Right atrium auricular region (tissue), 2 donors: ENCODE data around the gene LEPROT. TPM values are rescaled to one million over a fixed set of nuclear protein-coding genes. Genes with fewer than 3 reads are reported as not detected.
"Not testable (repeated sequence)": the region's sequence is repeated elsewhere in the genome, so short reads cannot be mapped to it uniquely, and the experiment has no call there.

Experiments used
- DNase-seq: peaks from one replicate; pipeline ENCODE4 v3.0.0-alpha.2; 2019; ENCODE audit warnings: low spot score
- H3K27ac ChIP-seq, 2 donors: fragments of 200-600 bp; sonication (generic); 1 replicate in 1 of 2; 2 replicates in 1 of 2; pipeline ENCODE4 v1.5.1; 2016 to 2019
- H3K27me3 ChIP-seq, 2 donors: fragments of 200-600 bp; sonication (generic); one replicate each; pipeline versions ENCODE4 v1.5.1 to v1.6.0; 2017 to 2019
- H3K36me3 ChIP-seq: fragments of 200-600 bp; sonication (generic); one replicate; pipeline ENCODE4 v1.5.1; 2016
- H3K4me1 ChIP-seq, 2 donors: fragments of 200-600 bp; sonication (generic); one replicate each; pipeline versions ENCODE4 v1.5.1 to v1.6.0; 2017 to 2019
- H3K4me3 ChIP-seq, 2 donors: fragments of 200-600 bp; sonication (generic); 1 replicate in 1 of 2; 2 replicates in 1 of 2; pipeline ENCODE4 v1.5.1; 2017 to 2019; ENCODE audit warnings: mild to moderate bottlenecking in 1 of 2, moderate library complexity in 1 of 2
- H3K9me3 ChIP-seq, 2 donors: fragments of 200-600 bp; sonication (generic); one replicate each; pipeline ENCODE4 v1.5.1; 2019
- total RNA-seq, 2 donors: library from RNA; depleted of rRNA; stranded (reverse); fragments of >200 nt; gene quantifications; one replicate each; pipeline ENCODE4 v1.1.0, GENCODE V29; 2016
- TF ChIP-seq, protein P1 (sequence below), 2 donors: fragments of 200-600 bp; sonication (generic); IDR thresholded peaks; one replicate each; pipeline ENCODE4 v1.5.1; 2019; ENCODE audit warnings: antibody characterized with exemption in 2 of 2

Gene LEPROT
- total RNA-seq, 2 donors from 2014 or later = 42.7 to 44.6 TPM

DNA sequence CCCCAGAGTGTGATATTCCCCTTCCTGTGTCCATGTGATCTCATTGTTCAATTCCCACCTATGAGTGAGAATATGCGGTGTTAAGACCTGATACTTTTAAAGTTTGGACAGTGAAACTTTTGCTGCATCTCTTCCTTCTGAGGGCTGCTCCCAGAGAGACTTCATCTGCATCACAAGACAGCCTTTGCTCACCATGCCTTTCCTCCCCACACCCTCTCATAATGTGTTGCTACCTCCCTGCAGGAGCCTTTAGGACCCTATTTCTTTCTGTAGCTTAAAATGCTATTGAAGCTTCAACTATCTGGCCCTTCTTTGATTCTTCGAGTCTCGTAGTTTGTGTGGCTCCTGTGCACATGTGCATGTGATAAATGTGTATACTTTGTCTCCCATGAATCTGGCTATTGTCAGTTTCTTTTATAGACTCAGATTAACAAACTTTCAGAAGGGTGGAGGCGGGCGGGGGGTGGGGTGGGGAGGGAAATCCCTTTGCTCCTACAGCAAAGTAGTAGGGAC lies 23.7 kb downstream of the LEPROT start:
- H3K4me3 ChIP-seq = no peak overlapping the region
- H3K9me3 ChIP-seq = no peaks in the 10 kb centered on the region
- no peaks in the 10 kb centered on the region for H3K27me3 ChIP-seq
- TF ChIP-seq, protein P1, sequence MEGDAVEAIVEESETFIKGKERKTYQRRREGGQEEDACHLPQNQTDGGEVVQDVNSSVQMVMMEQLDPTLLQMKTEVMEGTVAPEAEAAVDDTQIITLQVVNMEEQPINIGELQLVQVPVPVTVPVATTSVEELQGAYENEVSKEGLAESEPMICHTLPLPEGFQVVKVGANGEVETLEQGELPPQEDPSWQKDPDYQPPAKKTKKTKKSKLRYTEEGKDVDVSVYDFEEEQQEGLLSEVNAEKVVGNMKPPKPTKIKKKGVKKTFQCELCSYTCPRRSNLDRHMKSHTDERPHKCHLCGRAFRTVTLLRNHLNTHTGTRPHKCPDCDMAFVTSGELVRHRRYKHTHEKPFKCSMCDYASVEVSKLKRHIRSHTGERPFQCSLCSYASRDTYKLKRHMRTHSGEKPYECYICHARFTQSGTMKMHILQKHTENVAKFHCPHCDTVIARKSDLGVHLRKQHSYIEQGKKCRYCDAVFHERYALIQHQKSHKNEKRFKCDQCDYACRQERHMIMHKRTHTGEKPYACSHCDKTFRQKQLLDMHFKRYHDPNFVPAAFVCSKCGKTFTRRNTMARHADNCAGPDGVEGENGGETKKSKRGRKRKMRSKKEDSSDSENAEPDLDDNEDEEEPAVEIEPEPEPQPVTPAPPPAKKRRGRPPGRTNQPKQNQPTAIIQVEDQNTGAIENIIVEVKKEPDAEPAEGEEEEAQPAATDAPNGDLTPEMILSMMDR (IDR thresholded peaks at IDR 0.05) = no peak
- no peaks in the 10 kb centered on the region for H3K4me1 ChIP-seq
- DNase-seq = no peak
- H3K36me3 ChIP-seq = no peaks in the 10 kb centered on the region
- no peak overlapping the region for H3K27ac ChIP-seq

DNA sequence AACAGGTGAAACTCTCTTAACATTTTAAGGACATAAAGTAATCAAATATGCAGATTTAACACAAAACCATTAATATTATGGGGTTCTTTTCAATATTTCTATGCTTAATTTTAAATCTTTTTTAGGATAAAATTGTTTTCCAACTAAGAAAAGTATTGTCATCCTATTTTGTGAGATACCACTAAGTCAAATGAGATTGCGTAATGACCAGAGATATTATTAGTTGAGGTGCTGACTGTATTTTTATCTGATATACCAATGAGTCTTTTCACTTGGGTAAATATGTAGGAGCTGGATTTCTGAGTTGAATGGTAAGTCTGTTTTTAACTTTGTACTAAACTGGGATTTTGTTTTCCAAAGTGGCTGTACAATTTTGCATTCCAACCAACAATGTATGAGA lies 25.4 kb downstream of the LEPROT start:
- H3K27ac ChIP-seq = no peak overlapping the region
- no peak overlapping the region for H3K4me3 ChIP-seq
- H3K4me1 ChIP-seq = no peaks in the 10 kb centered on the region
- no peaks in the 10 kb centered on the region for H3K27me3 ChIP-seq
- TF ChIP-seq, protein P1 (IDR thresholded peaks at IDR 0.05) = no peak
- H3K36me3 ChIP-seq = no peaks in the 10 kb centered on the region
- DNase-seq = no peak
- H3K9me3 ChIP-seq = no peaks in the 10 kb centered on the region

DNA sequence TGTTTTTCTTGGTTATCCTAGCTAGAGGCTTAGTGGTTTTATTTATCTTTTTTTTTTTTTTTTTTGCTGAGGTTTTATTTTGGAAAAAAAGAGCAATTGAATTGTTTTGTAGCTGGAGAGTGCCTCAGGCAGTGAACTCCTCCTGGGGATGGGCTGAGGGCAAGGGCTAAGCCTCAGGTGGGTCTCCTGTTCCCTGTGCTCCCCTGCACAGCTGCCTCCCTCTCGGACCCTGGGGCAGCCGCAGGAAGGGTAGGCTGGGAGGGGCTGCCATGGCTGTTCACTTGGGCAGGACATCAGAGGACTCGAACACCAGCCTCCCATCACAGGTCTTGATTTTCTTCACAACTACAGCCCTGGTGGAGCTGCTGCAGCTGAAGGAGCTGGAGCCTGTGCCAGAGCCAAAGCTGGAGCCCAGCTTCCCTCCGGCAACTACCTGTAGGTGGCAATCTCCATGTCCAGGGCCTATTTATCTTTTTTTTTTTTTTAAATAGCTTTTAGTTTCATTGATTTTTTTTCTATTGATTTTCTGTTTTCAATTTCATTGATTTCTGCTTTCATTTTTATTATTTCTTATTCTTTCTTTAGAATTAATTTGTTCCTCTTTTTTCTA lies 28.9 kb downstream of the LEPROT start:
- DNase-seq = no peak
- TF ChIP-seq, protein P1 (IDR thresholded peaks at IDR 0.05) = no peak
- no peak overlapping the region for H3K27ac ChIP-seq
- H3K4me3 ChIP-seq = no peak overlapping the region
- no peaks in the 10 kb centered on the region for H3K36me3 ChIP-seq
- no peaks in the 10 kb centered on the region for H3K27me3 ChIP-seq
- no peaks in the 10 kb centered on the region for H3K4me1 ChIP-seq
- H3K9me3 ChIP-seq = no peaks in the 10 kb centered on the region

DNA sequence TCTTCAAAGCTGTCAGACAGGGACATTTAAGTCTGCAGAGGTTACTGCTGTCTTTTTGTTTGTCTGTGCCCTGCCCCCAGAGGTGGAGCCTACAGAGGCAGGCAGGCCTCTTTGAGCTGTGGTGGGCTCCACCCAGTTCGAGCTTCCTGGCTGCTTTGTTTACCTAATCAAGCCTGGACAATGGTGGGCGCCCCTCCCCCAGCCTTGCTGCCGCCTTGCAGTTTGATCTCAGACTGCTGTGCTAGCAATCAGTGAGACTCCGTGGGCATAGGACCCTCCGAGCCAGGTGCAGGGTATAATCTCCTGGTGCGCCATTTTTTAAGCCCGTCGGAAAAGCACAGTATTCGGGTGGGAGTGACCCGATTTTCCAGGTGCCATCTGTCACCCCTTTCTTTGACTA lies 35.2 kb downstream of the LEPROT start:
- not testable (repeated sequence) for H3K27me3 ChIP-seq, H3K36me3 ChIP-seq, H3K4me1 ChIP-seq, H3K9me3 ChIP-seq, DNase-seq, H3K4me3 ChIP-seq, H3K27ac ChIP-seq

DNA sequence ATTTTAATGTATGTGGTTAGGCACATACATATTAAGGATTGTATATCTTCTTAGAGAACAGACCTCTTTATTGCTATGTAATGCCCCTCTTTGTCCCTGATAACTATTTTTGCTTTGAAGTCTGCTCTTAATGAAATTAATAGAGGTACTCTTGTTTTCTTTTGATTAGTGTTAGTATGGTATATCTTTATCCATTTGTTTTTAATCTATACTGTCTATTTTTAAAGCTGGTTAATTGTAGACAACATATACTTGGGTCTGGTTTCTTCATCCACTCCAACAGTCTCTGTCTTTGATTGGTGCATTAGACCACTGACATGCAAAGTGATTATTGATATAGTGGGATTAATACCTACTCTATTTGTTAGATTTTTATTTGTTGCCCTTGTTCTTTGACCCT lies 36.0 kb downstream of the LEPROT start:
- DNase-seq = no peak
- Histone ChIP-seq H3K36me3 (no peaks in the 10 kb centered on the region), H3K9me3 (no peaks in the 10 kb centered on the region), H3K4me1 (peaks cover 0 to 5% of the 10 kb centered on the region in 2 donors), H3K27me3 (no peaks in the 10 kb centered on the region), H3K27ac (no peak overlapping the region), H3K4me3 (no peak overlapping the region)
- TF ChIP-seq, protein P1 (IDR thresholded peaks at IDR 0.05) = no peak

DNA sequence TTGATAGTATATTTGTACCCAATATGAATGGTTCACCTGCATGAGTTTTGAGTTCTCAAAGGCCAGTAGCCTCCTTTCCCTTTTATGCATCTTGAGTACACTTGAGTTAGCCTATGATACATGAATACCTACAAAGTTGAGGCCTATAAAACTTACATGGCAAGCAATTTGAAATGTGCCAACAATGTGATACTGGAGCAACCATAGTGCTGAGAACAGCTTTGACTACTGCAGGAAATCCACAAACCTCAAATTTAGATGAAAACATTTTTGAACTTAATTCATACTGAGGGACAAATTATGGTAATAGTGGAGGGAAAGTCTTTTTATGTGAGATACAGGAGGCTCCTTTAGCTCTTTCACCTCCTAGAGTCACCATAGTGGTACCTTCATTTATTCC lies 37.4 kb downstream of the LEPROT start:
- TF ChIP-seq, protein P1 (IDR thresholded peaks at IDR 0.05) = no peak
- Histone ChIP-seq H3K27me3 (no peaks in the 10 kb centered on the region), H3K4me3 (no peak overlapping the region), H3K36me3 (no peaks in the 10 kb centered on the region), H3K27ac (no peak overlapping the region), H3K9me3 (no peaks in the 10 kb centered on the region), H3K4me1 (peaks cover 0 to 5% of the 10 kb centered on the region in 2 donors)
- no peak for DNase-seq
